ENCODE results near the gene RECQL.

DNA sequence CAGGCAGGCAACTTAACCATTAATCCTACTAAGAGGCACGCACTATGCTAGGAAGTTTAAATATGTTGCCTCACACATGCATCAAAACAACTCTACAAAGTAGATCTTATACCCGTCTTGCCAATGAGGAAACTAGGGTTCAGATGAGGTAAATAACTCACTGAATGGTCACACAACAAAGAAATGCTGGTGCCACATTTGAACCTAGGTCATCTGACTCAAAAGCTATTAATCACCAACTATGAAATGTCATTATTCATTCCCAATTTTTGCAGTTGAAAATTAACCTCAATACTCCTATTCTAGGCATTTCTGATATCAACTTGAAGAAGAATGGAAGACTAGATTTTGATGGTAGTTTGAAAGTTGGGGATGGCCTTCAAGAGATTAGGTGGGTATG, 66.7 kb downstream of the RECQL start:
- no peak for TF ChIP-seq POLR2AphosphoS5 (IDR thresholded peaks at IDR 0.05; ENCODE audit: low read depth, low read length)
- TF ChIP-seq TCF7L2 (IDR thresholded peaks at IDR 0.05; ENCODE audit: low read depth, low read length): no peak
- TF ChIP-seq, protein P1, sequence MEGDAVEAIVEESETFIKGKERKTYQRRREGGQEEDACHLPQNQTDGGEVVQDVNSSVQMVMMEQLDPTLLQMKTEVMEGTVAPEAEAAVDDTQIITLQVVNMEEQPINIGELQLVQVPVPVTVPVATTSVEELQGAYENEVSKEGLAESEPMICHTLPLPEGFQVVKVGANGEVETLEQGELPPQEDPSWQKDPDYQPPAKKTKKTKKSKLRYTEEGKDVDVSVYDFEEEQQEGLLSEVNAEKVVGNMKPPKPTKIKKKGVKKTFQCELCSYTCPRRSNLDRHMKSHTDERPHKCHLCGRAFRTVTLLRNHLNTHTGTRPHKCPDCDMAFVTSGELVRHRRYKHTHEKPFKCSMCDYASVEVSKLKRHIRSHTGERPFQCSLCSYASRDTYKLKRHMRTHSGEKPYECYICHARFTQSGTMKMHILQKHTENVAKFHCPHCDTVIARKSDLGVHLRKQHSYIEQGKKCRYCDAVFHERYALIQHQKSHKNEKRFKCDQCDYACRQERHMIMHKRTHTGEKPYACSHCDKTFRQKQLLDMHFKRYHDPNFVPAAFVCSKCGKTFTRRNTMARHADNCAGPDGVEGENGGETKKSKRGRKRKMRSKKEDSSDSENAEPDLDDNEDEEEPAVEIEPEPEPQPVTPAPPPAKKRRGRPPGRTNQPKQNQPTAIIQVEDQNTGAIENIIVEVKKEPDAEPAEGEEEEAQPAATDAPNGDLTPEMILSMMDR (IDR thresholded peaks at IDR 0.05): no peak
